CD14-positive monocyte (primary cell): ENCODE results near the gene CDH13. TPM values are rescaled to one million over a fixed set of nuclear protein-coding genes. Genes with fewer than 3 reads are reported as not detected.
A peak's percentile ranks its signal among the peaks of the same experiment; 100 is the strongest.

Experiments used
- DNase-seq, 3 donors: peaks; one replicate each; pipeline ENCODE4 v3.0.0-alpha.2; 2011 to 2022
- H2AFZ ChIP-seq: 2 replicates; pipeline ENCODE4 v1.6.0; 2012; ENCODE audit warnings: mild to moderate bottlenecking, low read depth, low read length, inconsistent platforms; ENCODE audit not compliant: insufficient read depth, poor library complexity, severe bottlenecking
- H3K27ac ChIP-seq, 2 donors: 1 replicate in 1 of 2; 2 replicates in 1 of 2; pipeline ENCODE4 v1.5.1; 2012 to 2013; ENCODE audit warnings: low read length in 2 of 2, control low read depth in 1 of 2, inconsistent platforms in 1 of 2, low read depth in 1 of 2, mild to moderate bottlenecking in 1 of 2
- H3K27me3 ChIP-seq, 2 donors: one replicate each; pipeline versions ENCODE4 v1.6.0 to v1.6.1; 2011 to 2013; ENCODE audit warnings: low read length in 2 of 2; ENCODE audit not compliant: control insufficient read depth in 2 of 2, insufficient read depth in 2 of 2
- H3K36me3 ChIP-seq, 2 donors: replicated peaks in 1 of 2; 1 replicate in 1 of 2; 2 replicates in 1 of 2; pipeline versions ENCODE4 v1.5.1 to v1.6.1; 2012 to 2013; ENCODE audit warnings: low read length in 2 of 2, control low read depth in 1 of 2, inconsistent platforms in 1 of 2, mild to moderate bottlenecking in 1 of 2; ENCODE audit not compliant: insufficient read depth in 2 of 2, control insufficient read depth in 1 of 2
- H3K4me1 ChIP-seq, 2 donors: 1 replicate in 1 of 2; 2 replicates in 1 of 2; pipeline versions ENCODE4 v1.5.1 to v1.6.1; 2012 to 2013; ENCODE audit warnings: low read length in 2 of 2, control low read depth in 1 of 2, inconsistent platforms in 1 of 2, mild to moderate bottlenecking in 1 of 2, moderate library complexity in 1 of 2; ENCODE audit not compliant: insufficient read depth in 2 of 2, control insufficient read depth in 1 of 2
- H3K4me2 ChIP-seq: replicated peaks from 2 replicates; pipeline ENCODE3; 2012; ENCODE audit warnings: low read length, moderate library complexity, mild to moderate bottlenecking; ENCODE audit not compliant: poor library complexity, severe bottlenecking; ENCODE audit errors: extremely low read depth
- H3K4me3 ChIP-seq, 3 experiments: fragments of 200-600 bp in 1 of 3; sonication (generic) in 1 of 3; replicated peaks in 1 of 3; 1 replicate in 2 of 3; 2 replicates in 1 of 3; pipeline ENCODE4 v1.5.1; 2011 to 2013; ENCODE audit warnings: low read length in 3 of 3, mild to moderate bottlenecking in 3 of 3, control low read depth in 2 of 3, low read depth in 2 of 3, inconsistent platforms in 1 of 3, moderate library complexity in 1 of 3
- H3K79me2 ChIP-seq: 2 replicates; pipeline ENCODE4 v1.6.0; 2012; ENCODE audit warnings: mild to moderate bottlenecking, control low read depth, inconsistent platforms, low read length, moderate library complexity; ENCODE audit not compliant: insufficient read depth
- H3K9ac ChIP-seq: 2 replicates; pipeline ENCODE4 v1.6.0; 2017; ENCODE audit warnings: low read length, mild to moderate bottlenecking; ENCODE audit not compliant: insufficient read depth, poor library complexity, severe bottlenecking
- H3K9me3 ChIP-seq, 2 donors: replicated peaks in 1 of 2; 1 replicate in 1 of 2; 2 replicates in 1 of 2; pipeline versions ENCODE4 v1.5.1 to v1.6.1; 2012 to 2013; ENCODE audit warnings: low read length in 2 of 2, control low read depth in 1 of 2; ENCODE audit not compliant: control insufficient read depth in 1 of 2, insufficient read depth in 1 of 2
- H4K20me1 ChIP-seq: 2 replicates; pipeline ENCODE4 v1.6.0; 2012; ENCODE audit warnings: mild to moderate bottlenecking, low read length, control low read depth, moderate library complexity; ENCODE audit not compliant: insufficient read depth
- H3K27ac Mint-ChIP-seq, 7 donors: one replicate each; pipeline ENCODE4 v1.8.0; 2020; ENCODE audit warnings: mild to moderate bottlenecking in 7 of 7, mixed read lengths in 7 of 7, moderate library complexity in 6 of 7, inconsistent platforms in 2 of 7
- H3K27me3 Mint-ChIP-seq, 3 donors: one replicate each; pipeline ENCODE4 v1.8.0; 2021 to 2022; ENCODE audit warnings: low read depth in 3 of 3, mild to moderate bottlenecking in 3 of 3, mixed read lengths in 3 of 3, moderate library complexity in 3 of 3, inconsistent platforms in 1 of 3
- H3K36me3 Mint-ChIP-seq, 2 donors: one replicate each; pipeline ENCODE4 v1.8.0; 2020; ENCODE audit warnings: mixed read lengths in 2 of 2, inconsistent platforms in 1 of 2, mild to moderate bottlenecking in 1 of 2
- H3K4me1 Mint-ChIP-seq: one replicate; pipeline ENCODE4 v1.8.0; 2020; ENCODE audit warnings: mild to moderate bottlenecking, mixed read lengths
- H3K4me3 Mint-ChIP-seq, 2 donors: one replicate each; pipeline ENCODE4 v1.8.0; 2020; ENCODE audit warnings: mild to moderate bottlenecking in 2 of 2, mixed read lengths in 2 of 2, moderate library complexity in 1 of 2
- H3K9me3 Mint-ChIP-seq, 7 donors: one replicate each; pipeline ENCODE4 v1.8.0; 2020 to 2022; ENCODE audit warnings: mixed read lengths in 7 of 7, mild to moderate bottlenecking in 6 of 7, moderate library complexity in 6 of 7, inconsistent platforms in 2 of 7
- CTCF ChIP-seq: fragments of 200-600 bp; IDR thresholded peaks from one replicate; pipeline ENCODE4 v1.8.0; 2022; ENCODE audit warnings: antibody characterized with exemption, mild to moderate bottlenecking
- WGBS: methylation state at CpG from one replicate; pipeline ENCODE4 v1.1.5; 2013; ENCODE audit warnings: missing lambda C conversion rate; ENCODE audit not compliant: insufficient coverage; 5-methylcytosine and 5-hydroxymethylcytosine counted together
- intact Hi-C, 2 donors: fragments of 100-400 bp; cut with micrococcal nuclease; formaldehyde crosslinking; loops; one replicate each; pipeline versions ENCODE4 v1.15.0 to v1.15.1; 2023
- polyA plus RNA-seq, 3 donors: library from polyadenylated mRNA; depleted of rRNA in 1 of 3; unstranded in 2 of 3; stranded (reverse) in 1 of 3; fragments of 300-500 nt in 2 of 3; fragments of >200 nt in 1 of 3; fragmentation: Illumina TruSeq in 2 of 3; gene quantifications; 1 replicate in 2 of 3; 2 replicates in 1 of 3; pipeline ENCODE4 v1.2.3, GENCODE V29; 2012 to 2021

Gene CDH13
- polyA plus RNA-seq, 3 donors, result 0.13 to 0.19 TPM; not detected in 1

GRCh38 chr16:83059237-83059636 is 432.5 kb downstream of the CDH13 start:
- Mint-ChIP-seq H3K4me1 (no peaks in the 10 kb centered on the region), H3K27me3 (peaks cover 3 to 6% (median 3%) of the 10 kb centered on the region in 3 donors), H3K9me3 (peaks cover 0 to 3% (median 2%) of the 10 kb centered on the region in 7 donors), H3K36me3 (no peaks in the 10 kb centered on the region), H3K4me3 (no peak overlapping the region), H3K27ac (peak overlapping the region in 1 of 7 donors; percentile 3)
- Histone ChIP-seq H3K4me1 (no peaks in the 10 kb centered on the region), H3K79me2 (no peaks in the 10 kb centered on the region), H3K4me2 (no peak overlapping the region), H3K9me3 (no peaks in the 10 kb centered on the region), H2AFZ (no peak overlapping the region), H3K27me3 (no peaks in the 10 kb centered on the region), H3K36me3 (no peaks in the 10 kb centered on the region), H4K20me1 (no peaks in the 10 kb centered on the region), H3K4me3 (no peak overlapping the region), H3K9ac (no peak overlapping the region), H3K27ac (no peak overlapping the region)
- DNase-seq, result no peak
- no peak for TF ChIP-seq CTCF
- WGBS, result 85% methylated on average over 5 of the region's 5 CpGs
- intact Hi-C loops, result no loop called here

GRCh38 chr16:83066011-83066410 is 439.2 kb downstream of the CDH13 start:
- no peak for DNase-seq
- Histone ChIP-seq H3K4me1 (no peaks in the 10 kb centered on the region), H4K20me1 (no peaks in the 10 kb centered on the region), H3K4me3 (no peak overlapping the region), H3K27me3 (no peaks in the 10 kb centered on the region), H3K9ac (no peak overlapping the region), H3K79me2 (no peaks in the 10 kb centered on the region), H3K4me2 (no peak overlapping the region), H3K36me3 (no peaks in the 10 kb centered on the region), H3K27ac (no peak overlapping the region), H2AFZ (no peak overlapping the region), H3K9me3 (no peaks in the 10 kb centered on the region)
- H3K36me3 Mint-ChIP-seq, result no peaks in the 10 kb centered on the region
- TF ChIP-seq CTCF, result no peak
- no CpG with 5 or more reads among the region's 3 CpGs for WGBS
- H3K27me3 Mint-ChIP-seq, result peaks cover 2 to 3% (median 3%) of the 10 kb centered on the region in 3 donors
- H3K4me3 Mint-ChIP-seq, result no peak overlapping the region
- H3K27ac Mint-ChIP-seq, result no peak overlapping the region
- H3K9me3 Mint-ChIP-seq, result peaks cover 0 to 7% (median 2%) of the 10 kb centered on the region in 7 donors
- intact Hi-C loops, result no loop called here
- H3K4me1 Mint-ChIP-seq, result no peaks in the 10 kb centered on the region
